AG08395 (cell line): ENCODE results near the gene FNDC10.
"Not testable (repeated sequence)": the region's sequence is repeated elsewhere in the genome, so short reads cannot be mapped to it uniquely, and the experiment has no call there.

Experiments used
- DNase-seq: peaks from one replicate; pipeline ENCODE4 v3.0.0; 2012; ENCODE audit warnings: mixed read lengths, low spot score

FNDC10 gene

DNA sequence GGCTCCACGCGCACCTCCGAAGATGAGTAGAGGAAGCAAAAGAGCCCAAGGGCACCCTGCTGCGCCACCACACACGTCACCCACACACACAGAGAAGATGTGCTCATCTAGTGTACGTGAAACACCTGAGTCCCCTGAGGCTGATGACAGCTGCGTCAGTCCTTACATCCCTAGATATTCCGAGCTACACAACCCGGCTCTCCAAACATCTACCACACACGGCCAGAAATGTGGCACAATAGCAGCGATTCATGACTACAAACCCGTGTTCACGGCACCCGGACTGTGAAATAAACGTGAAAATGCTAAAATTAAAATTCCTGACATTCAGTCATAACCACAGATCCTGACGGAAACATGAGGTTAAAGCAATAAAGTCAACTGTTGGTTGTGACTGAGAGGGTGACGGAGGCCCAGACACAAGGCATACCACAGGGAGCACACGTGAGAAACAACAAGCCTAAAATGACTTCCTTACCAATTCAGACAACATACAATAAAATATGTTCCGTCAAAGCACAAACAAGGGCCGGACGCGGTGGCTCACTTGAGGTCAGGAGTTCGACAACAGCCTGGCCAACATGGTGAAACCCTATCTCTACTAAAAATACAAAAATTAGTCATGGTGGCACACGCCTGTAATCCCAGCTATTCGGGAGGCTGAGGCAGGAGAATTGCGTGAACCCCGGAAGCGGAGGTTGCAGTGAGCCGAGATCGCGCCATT, 32.6 kb downstream of the FNDC10 start:
- DNase-seq, result no peak

DNA sequence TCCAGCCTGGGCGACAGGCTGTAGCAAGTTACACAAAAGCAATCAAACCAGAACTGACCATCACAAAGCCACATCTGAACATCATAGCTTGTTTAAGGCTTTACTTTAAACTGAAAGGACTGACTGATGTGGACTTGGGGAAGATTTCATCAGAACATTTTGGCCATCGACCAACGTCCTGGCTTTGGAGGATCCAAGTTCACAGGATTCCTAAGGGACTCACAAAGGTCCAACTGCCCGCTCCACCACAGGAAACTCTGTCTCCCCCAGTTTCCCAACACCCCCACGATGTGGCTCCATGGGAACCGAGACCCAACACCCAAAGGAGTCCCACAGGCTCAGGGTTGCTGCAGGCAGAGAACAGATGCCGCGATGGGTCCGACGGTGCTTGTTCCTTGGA, 34.6 kb downstream of the FNDC10 start:
- DNase-seq, result no peak

DNA sequence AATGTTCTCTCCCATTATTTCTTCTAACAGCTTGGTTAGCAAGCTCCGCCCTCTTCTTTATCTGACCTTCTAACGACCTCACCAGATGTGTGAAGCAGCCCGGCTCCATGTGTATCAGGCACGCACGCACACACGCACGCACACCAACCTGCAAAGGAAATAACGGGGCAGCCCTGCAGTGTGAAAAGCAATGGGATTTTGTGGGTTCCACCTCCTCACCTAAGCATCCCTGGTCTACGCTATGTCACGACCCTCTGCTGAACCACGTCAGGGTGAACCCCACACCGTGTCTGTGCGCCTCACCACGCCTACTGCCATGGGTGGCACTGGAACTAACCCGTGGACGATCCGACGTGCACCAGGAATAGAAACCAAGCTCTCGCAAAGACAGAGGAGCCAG, 35.7 kb downstream of the FNDC10 start:
- no peak for DNase-seq

DNA sequence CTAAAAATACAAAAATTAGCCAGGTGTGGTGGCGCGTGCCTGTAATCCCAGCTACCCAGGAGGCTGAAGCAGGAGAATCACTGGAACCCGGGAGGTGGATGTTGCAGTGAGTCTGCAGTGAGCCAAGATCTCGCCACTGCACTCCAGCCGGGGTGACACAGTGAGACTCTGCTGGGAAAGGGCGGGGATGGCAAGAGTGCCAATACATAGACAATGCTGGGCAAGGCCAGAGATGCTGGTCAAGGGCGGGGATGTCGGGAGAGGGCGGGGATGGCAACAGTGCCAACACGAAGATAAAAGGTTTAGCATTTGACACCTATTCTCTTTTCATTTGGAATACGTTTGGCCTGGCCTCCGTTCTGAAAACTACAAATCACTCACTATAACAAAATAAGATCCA, 36.2 kb downstream of the FNDC10 start:
- no peak for DNase-seq

DNA sequence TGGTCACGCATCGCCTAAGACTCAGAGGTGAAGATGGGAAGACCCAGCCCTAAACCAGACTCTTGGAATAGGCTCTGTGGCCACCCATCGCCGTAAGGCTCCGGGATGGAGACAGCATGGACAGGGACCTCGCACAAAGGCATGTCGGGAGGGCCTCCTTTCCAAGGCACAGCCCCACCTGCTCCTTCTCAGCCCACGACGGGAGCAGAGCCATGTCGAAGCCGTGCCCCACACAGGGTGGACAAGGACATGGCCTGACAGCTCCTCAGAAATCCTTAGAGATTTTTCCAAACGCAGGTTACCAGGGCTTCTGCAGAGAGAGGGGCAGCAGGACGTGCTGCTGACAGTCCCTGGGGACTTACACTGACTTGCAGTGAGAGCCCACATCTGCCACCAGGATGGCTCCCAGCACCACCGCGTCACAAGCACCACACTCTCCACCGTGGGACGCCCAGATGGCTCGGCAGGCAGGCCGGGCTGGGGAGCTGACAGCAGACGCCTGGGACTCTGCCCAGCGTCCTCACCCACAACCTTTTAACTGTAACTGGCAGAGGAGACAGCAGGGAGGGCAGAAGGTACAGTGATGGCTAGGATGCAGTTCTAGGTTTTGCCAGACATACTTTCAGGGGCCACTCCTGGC, 37.3 kb downstream of the FNDC10 start:
- DNase-seq, result no peak

DNA sequence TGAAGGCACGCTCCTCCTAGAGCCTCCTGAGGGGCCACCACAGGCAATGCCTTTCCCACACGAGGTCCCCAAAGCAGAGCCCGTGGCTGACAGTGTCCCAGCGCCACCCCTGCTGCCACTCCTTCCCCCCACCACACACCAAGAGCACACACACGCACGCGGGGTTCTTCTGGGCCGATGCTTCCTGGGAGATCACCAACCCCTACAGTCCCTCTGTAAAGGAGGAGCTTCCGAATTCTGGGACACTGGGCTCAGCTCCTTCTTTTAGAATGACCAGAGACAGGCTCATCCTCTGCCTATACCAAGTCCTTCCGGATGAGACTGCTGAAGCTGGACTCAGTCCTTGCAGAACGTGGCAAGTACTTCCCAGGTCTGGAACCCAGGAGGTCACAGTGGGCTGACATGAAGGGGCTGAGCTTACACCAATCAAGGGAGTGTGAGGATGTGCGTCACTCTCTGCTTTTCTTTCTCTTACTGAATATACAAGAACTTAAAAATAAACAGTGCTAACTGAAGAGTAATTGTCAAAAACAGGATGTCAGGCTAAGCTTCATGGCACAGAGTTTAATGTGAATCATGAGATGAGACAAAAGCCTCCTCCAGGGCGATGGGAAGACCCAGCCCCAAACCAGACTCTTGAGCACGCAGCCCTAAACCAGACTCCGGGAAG, 38.0 kb downstream of the FNDC10 start:
- no peak for DNase-seq

DNA sequence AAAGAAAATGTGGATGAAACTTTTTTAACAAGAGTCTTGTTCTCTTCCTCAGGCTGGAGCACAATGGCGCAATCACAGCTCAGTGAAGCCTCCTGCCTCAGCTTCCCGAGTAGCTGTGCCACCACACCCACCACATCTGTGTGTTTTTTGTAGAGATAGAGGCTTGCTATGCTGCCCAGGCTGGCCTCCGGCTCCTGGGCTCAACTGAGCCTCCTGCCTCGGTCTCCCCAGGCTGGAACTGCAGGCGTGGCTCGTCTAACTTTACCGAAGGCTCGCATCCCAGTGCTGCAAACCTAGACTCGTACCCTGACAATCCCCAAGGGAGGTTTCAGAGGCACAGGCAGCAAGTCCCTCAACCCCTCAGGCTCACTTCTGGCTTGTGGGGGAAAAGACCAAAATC, 39.8 kb downstream of the FNDC10 start:
- DNase-seq, result no peak

DNA sequence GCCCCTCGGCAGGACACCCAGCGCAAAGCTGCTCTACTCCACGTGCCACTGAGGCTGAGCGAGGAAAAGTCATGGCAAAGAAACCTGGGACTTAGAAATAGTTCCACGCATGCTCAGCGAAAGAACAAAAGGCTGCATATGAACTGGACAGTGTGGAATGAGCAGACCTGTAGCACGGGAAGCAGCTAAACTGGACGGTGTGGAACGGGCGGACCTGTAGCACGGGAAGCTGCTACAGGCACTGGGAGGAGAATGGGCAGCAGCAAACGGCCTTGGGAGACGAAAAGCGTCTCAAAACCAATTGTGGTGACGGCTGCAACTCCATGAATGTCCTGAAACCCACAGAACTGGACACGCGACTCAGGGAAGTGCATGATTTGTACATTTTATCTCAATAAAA, 40.9 kb downstream of the FNDC10 start:
- no peak for DNase-seq

DNA sequence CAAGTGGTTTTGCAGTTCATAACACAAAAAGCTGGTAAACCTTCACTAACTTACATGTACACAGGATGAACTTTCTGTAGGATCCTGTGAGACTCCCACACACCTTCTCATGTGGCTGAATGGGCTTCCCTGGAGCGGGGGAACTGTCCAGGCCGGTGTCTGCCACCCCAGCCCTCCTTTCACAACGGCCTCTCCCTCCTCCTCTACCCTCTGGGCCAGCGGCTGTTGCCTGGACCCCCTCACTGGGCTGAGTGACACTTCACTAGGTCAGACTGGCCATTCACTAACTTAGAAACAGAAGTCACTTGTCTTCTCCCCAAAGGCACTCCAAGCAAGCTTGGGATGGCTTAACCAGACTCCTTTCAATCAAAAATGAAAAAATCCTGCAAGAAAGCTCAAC, 41.3 kb downstream of the FNDC10 start:
- DNase-seq, result no peak

DNA sequence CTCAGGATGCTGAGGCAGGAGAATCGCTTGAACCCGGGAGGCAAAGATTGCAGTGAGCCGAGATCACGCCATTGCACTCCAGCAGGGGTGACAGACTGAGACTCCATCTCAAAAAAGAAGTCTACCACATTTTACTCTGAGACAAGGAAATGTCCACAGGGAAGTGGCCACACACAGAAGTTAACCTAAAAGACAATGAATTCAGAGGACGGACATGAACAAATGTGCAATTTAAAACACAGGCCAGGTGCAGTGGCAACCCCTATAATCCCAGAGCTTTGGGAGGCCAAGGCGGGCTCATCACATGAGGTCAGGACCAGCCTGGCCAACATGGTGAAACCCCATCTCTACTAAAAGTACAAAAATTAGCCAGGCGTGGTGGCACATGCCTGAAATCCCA, 42.2 kb downstream of the FNDC10 start:
- DNase-seq, result not testable (repeated sequence)

DNA sequence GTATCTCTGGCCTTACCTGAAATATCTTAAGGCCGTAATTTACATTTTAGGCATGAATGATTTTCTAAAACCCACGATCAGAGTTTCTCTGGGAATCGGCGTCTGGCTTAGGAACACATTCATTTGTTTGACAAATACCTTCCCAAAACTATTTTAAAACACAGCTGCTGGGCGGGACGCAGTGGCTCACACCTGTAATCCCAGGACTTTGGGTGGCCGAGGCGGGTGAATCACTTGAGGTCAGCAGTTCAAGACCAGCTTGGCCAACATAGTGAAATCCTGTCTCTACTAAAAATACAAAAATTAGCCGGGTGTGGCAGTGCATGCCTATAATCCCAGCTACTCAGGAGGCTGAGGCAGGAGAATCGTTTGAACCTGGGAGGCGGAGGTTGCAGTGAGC, 43.0 kb downstream of the FNDC10 start:
- not testable (repeated sequence) for DNase-seq

DNA sequence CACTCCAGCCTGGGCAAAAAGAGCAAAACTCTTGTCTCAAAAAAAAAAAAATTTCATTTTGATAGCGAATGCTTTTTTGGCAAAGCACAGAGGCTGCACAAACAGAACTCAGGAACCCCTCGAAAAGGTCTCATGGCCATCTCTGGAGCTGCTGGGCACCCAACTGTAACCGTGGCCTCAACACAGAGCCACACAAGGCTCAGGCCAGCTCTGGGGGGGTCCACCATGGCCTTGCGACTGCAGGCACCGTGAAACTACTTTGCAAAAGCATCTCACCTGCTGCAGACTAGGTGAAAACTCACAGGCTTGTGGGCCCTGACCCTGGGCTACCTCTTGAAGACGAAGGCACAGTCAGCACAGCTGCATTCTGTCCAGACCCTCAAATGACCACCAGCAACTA, 43.4 kb downstream of the FNDC10 start:
- DNase-seq, result no peak

DNA sequence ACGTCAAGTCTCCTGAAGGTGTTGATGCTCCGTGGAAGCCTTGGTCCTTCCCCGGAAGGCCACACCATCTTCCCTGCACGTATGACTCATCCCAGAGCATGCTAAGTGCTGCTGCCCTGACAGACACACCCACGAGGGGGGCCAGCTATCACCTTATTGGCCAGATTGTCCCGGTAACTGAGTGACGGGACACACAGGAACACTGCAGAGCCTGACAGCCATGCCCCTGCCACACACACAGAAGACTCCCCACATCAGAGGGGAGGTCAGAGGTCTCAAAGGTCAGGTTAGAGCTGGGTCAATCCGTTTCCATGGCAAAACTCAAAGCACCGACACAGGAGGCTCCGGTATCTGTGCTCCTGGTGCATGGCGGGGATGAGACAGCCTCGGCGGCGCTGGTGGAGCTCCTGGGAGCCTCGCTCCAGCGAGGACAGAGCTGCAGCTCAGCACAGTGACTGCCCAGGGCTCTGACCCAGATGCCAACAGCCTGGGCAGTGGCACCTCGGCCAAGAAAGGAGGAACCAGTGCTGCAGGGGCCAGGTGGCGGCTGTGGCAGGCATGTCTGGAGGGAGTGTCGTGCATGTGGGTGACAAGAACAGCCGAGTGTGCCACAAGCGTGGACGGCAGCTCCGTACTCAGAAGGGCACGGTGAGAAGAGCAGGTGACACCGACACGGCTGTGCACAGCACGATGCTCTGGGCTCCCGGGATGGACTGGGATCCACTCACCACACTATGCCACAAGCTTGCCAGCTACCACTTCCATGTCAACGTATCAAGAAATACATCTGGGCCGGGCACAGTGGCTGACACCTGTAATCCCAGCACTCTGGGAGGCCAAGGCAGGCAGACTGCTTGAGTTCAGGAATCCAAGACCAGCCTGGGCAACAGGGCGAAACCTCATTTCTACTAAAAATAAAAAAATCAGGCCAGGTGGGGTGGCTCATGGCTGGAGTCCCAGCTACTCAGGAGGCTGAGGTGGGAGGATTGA, 44.7 kb downstream of the FNDC10 start:
- DNase-seq, result peak; percentile 89

DNA sequence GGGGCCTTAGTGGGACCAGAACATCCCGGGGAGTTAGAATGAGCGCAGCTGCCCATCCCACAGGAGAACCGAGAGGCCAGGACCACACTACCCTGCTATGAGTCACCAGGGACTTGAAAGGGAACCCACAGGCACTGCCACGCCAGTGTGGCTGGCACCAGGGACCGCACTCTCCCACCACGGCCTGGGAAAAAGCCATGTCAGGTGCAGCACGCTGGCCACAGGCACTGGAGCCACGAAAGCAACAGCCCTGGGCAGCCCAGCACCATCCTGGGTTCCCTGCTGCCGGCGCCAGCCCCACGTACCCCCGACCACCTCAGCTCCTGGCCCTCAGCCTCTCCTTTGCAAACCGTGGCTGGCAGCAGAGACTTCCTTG, 45.4 kb downstream of the FNDC10 start:
- no peak for DNase-seq

DNA sequence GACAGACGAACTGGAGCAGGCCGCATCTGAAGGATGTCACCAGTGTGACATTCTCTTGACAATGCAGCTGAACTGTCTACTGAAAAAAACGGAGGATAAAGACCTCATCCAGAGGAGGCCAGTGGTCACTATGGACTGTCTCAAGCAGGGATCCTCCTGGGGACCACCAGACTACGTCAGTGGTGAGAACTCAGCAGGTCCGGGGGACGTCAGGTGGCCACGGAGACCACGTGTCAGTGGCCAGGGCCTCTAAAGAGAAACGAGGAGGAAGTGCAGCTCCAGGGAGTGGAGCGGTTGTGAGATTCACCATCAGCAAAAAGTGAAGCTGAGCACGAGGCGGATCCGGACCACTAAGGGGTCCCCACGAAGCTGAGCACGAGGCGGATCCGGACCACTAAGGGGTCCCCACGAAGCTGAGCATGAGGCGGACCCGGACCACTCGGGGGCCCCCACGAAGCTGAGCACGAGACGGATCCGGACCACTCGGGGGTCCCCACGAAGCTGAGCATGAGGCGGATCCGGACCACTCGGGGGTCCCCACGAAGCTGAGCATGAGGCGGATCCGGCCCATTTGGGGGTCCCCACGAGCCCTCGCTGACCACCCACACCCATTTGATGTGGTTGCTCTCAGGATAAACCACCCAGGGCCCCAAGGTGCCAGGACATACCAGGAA, 46.0 kb downstream of the FNDC10 start:
- DNase-seq, result no peak

DNA sequence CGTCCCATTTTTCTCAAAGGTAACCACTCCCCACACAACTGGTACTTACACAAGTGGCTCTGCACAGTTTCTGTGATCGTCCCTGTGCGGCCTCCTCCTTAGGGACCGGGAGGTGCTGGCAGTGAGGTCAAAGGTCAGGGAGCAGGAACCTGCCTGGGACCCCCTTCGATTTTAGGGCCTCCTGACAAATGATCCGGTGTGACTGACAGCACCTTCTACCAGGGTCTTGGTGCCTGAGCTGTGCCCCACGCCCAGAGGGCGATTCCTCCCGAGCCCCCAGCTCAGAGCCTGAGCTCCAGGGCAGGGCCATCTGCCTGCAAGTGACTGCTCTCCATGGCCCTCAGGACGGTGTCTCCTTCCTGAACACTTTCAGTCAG, 47.7 kb downstream of the FNDC10 start:
- DNase-seq, result no peak

DNA sequence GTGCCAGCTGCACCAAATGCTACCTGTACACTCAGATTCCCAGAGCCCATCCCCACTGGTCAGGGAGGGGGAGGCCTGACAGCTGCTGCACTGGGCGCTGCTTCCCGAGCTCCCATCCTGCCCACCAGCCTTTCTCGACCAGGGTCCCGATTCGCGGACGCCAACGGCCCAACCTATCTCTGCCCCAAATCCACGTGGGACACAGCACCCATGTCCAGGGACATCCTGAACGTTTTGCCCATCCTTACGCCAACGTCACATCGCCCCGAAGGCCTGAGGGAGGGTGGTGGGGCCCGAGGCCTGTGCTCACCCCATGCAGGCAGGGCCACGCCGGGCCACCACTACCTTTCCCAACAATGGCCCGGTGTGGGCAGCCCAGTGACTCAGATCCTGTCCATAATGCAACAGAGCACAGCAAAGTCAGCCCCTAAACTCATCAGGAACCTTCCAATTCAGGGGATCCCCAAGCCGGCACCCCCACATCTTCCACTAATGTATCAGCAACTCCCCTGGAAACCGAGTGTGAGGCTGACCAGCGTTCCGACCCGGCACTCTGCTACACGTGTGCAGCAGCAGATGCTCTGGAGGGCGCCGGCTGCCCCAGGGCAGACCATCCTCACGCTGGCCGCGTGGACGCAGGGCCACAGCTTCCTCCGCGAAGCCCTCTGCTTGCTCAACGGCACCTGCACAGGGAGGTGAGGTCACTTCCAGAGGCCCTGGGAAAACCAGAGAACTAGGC, 48.2 kb downstream of the FNDC10 start:
- DNase-seq, result no peak

DNA sequence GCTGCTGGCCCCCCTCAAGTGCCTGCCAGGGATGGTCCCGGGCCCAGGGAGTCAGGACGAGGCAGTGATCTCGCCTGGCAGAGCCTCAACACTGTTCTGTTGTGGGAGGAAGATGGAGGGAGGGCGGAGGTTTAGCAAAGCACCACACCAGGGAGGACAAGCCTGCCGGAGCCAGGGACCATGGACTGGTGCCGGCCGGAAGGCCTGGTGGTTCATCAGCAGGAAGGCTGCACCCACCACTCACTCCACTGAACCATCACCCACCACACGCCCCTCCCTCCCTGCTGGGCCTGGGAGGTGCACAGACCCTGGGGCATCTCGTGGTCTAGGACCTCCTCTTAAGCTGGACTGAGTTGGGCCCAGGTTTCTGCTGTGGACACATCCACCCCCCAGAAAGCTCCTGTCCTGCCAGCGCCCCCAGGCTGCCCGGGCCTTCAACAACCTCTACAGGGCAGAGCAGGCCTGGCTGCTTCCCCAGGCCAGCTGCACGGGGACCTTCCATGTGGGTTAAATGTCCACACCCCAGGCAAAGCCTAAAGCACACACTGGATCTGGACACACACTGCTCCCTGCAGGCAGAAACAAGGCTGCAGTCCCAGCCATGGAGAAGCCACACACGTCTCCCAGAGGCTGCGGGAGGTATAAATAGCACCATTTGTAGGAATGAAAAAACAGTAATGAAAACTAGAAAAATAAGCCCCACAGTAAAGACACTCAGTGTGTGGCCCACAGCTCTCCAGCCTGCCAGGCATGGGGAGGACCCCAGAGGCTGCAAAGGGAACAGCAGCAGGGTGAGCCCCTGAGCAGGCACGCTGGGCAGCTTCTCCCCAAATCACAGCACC, 49.1 kb downstream of the FNDC10 start:
- DNase-seq, result peak; percentile 64

DNA sequence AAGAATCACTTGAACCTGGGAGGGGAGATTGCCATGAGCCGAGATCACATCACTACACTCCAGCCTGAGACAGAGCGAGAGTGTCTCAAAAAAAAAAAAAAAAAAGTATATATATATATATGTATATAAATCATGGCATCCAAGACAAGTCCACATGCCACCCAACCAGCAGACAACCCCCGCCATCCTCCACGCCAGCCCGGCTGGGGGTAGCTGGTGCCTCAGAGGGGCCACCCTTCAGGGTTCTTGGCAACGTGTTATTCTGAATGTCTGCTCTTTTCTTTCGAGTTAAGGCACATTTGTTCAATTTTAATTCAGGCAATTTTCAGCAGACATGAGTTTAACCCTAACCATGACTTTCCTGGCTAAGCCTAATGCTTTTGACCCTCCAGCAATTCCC, 49.8 kb downstream of the FNDC10 start:
- no peak for DNase-seq

DNA sequence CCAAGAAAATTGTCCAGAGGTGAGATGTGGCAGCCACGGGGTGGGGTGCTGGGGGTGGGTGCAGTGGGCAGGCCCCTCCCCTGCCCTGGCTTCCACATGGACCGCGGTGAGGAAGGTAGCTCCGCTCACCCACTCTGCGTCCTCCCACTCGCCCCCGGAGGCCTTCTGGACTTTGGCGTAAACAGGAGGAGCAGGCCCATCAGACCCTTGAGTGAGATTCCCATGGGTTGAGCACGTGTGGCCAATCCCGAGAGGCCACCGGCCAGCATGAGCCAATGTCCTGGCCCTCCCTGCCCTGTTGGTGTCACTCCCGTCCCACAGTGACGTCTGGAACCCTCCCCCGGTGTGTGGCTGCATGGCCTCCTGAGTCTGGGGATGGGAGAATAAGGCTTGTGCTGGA, 51.3 kb downstream of the FNDC10 start:
- no peak for DNase-seq
